HFF-Myc (cell line): ENCODE measurements around the gene DCAF8L1.
"Not testable (repeated sequence)": the region's sequence is repeated elsewhere in the genome, so short reads cannot be mapped to it uniquely, and the experiment has no call there.

Experiments used
- DNase-seq: peaks from one replicate; pipeline ENCODE4 v3.0.0-alpha.2; 2011; ENCODE audit warnings: low read depth; ENCODE audit errors: extremely low read depth
- H3K4me3 ChIP-seq: replicated peaks from 2 replicates; pipeline ENCODE4 v1.5.1; 2011; ENCODE audit warnings: low read depth, mild to moderate bottlenecking, control low read depth, low read length
- CTCF ChIP-seq: IDR thresholded peaks from 2 replicates; pipeline ENCODE4 v1.5.1; 2012; ENCODE audit warnings: mild to moderate bottlenecking, low read depth, low read length, control low read depth; ENCODE audit errors: missing control alignments

Gene DCAF8L1

DNA sequence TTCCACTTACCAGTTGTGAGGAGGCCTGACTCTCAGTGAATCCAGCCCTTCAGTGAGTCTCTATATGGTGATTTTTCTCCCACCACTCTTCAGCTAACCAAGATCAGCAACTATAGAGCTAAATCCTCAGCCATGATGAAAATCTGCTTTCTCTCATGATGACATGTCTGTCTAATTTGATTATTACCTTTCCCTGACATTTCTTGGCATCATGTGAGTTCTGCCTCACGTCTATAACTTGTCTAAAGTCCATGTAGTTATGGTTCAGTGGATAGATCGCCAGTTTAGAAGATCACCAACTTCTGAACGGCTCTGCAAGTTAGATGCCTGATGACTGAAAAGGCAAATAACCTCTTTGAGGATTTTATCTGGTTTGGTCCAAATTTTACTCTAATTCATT is 14.9 kb upstream of the DCAF8L1 start:
- TF ChIP-seq CTCF = no peak
- no peak for DNase-seq
- H3K4me3 ChIP-seq = no peak overlapping the region

DNA sequence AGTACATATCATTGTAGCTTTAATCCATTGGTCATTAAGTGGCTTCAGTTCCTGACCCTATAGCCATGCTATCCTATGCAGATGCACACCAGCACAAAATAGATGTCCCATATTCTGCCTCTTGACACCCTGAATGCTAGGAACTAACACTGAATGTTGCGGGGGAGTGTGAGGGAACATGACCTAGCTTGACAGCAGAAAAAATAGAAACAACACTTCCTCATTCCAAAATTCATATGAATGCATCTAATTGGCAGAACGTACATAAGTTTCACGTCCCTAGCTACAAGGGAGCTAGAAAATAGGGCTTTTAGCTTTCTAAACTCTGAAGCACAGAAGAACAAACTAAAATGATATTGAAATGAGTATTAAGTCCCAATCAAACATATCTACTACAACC is 14.4 kb upstream of the DCAF8L1 start:
- TF ChIP-seq CTCF = no peak
- DNase-seq = no peak
- H3K4me3 ChIP-seq = no peak overlapping the region

DNA sequence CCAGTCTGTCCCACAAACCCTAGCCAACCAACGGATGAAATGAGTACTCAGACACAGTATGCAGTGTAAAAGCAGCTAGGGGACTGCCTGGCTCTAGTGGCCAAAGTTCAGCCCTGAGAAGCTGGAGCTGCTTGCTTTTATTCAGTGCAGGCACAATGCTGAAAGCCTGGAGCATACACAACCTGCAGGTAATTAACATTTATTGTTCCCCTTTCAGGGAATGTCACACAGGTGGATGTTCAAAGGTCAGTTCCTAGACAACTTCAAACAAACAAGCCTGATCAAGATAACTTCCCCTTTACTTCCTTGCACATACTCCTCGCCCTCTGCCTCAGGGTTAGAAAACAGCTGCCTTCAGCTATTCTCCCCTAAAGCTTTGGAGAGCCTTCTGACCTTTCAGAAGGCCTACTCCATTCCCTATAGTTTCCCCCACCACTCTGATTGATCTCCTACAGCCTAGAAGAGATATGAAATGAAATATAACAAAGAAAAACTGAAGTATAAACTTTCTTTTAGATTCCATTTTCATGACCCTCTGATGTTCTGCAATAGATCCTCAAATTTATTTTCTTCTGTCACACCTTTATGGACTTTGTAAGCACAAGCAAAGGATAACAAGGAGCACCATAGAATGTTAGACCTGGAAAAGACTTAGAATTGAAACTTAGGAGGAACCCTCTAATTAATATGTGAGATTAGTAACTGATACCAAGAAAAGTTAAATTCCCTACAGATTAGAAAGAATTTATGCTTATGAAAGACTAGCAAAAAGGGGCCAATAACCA is 6.8 kb upstream of the DCAF8L1 start:
- no peak for DNase-seq
- TF ChIP-seq CTCF = no peak
- H3K4me3 ChIP-seq = no peak overlapping the region

DNA sequence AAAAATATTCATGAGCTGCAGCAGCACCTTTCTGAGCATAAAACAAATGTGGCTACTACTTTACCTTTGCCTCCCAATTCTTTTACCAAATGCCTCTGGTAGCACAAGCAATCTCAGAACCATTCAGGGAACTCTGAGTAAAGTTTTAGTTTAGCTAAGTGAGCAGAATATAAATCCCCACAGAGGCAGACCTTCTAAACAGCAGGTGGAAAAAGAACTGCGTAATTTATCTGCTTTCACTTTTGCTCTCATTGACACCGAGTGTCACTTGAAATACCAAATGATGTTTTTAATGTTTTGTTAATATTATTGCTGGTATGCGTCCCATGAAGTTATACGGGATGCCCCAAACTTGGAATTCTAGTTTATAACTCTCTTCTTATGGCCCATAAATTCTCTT is 4.3 kb downstream of the DCAF8L1 start:
- H3K4me3 ChIP-seq, DNase-seq: not testable (repeated sequence)

- no peak overlapping the region for H3K4me3 ChIP-seq
- no peak for DNase-seq
- no peak for TF ChIP-seq CTCF
Measured at GRCh38 chrX:27976284-27976683, 5.0 kb downstream of the DCAF8L1 start.

GRCh38 chrX:27968878-27969277 is 12.4 kb downstream of the DCAF8L1 start:
- TF ChIP-seq CTCF = no peak
- no peak for DNase-seq
- no peak overlapping the region for H3K4me3 ChIP-seq

GRCh38 chrX:27968352-27968751 is 12.9 kb downstream of the DCAF8L1 start:
- no peak for TF ChIP-seq CTCF
- H3K4me3 ChIP-seq = no peak overlapping the region
- DNase-seq = no peak
